Measurements from ENCODE around the gene ZNF532. TPM values are rescaled to one million over a fixed set of nuclear protein-coding genes. Genes with fewer than 3 reads are reported as not detected.

Gene ZNF532
- total RNA-seq, 2 donors from 2014 or later: 5.6 to 14.8 TPM

DNA sequence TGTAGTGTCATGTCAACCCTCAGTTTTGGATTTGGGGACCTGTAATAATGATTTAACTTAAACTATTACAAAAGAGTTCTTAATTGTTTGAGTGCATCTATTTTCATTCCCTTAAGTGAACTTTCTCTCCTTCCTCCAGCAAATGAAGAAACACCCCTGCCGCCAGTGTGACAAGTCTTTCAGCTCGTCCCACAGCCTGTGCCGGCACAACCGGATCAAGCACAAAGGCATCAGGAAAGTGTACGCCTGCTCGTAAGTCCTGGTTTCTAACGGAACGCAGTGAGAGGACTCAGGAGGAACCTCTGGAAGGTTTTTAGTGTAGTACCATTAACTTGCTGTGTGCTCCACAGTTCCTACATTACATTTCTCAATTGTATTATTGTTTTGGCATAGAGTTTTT lies 114.2 kb downstream of the ZNF532 start:
- intact Hi-C loops (cut with DNase I): no loop called here
- Histone ChIP-seq H3K27ac (no peak overlapping the region), H3K27me3 (no peaks in the 10 kb centered on the region), H3K9ac (ENCODE audit: low read depth in 2 of 2, low read length in 2 of 2) (no peak overlapping the region), H3K36me3 (no peaks in the 10 kb centered on the region), H3K9me3 (no peaks in the 10 kb centered on the region), H3K4me3 (no peak overlapping the region), H3K4me1 (no peaks in the 10 kb centered on the region)
- TF ChIP-seq, protein P1, sequence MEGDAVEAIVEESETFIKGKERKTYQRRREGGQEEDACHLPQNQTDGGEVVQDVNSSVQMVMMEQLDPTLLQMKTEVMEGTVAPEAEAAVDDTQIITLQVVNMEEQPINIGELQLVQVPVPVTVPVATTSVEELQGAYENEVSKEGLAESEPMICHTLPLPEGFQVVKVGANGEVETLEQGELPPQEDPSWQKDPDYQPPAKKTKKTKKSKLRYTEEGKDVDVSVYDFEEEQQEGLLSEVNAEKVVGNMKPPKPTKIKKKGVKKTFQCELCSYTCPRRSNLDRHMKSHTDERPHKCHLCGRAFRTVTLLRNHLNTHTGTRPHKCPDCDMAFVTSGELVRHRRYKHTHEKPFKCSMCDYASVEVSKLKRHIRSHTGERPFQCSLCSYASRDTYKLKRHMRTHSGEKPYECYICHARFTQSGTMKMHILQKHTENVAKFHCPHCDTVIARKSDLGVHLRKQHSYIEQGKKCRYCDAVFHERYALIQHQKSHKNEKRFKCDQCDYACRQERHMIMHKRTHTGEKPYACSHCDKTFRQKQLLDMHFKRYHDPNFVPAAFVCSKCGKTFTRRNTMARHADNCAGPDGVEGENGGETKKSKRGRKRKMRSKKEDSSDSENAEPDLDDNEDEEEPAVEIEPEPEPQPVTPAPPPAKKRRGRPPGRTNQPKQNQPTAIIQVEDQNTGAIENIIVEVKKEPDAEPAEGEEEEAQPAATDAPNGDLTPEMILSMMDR (IDR thresholded peaks at IDR 0.05): no peak
- DNase-seq: no peak

DNA sequence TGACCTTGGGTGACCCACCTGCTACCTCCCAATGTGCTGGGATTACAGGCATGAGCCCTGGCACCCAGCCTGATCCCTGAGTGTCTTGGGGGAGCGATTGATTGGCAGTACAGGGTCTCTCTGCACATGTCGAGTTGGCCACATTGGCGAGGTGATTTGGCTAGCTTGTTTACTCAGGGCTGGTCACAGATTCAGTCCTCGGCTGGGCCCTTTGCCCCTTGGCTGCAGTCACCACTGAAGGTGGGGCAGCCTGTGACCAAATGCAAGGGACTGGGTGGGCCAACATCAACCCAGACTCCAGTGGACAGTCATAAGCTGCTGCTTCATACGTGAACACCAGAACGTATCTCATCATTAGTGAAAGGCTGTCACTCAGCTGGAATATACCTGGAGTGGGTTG lies 114.9 kb downstream of the ZNF532 start:
- no peak for DNase-seq
- Histone ChIP-seq H3K4me3 (no peak overlapping the region), H3K27me3 (no peaks in the 10 kb centered on the region), H3K9me3 (no peaks in the 10 kb centered on the region), H3K4me1 (no peaks in the 10 kb centered on the region), H3K36me3 (no peaks in the 10 kb centered on the region), H3K9ac (ENCODE audit: low read depth in 2 of 2, low read length in 2 of 2) (no peak overlapping the region), H3K27ac (no peak overlapping the region)
- TF ChIP-seq, protein P1 (IDR thresholded peaks at IDR 0.05): no peak
- intact Hi-C loops (cut with DNase I): no loop called here

DNA sequence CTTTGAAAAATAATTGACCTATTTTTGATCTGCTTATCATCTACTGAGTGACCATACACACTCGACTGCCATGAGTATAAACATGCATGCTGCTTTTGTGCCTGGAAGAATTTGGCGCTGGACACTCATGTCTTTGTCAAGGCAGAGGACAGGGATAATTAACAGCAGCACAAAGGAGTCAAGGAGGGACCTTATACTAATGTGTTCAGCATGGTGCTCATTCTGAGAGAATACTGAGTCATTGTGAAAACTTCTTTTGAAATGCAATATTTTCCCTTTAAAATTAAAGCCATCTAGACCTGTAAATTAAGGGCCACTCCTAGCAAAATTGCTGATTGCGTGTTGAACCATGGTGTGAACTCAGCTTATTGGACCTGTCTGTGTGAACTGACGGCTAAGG lies 116.3 kb downstream of the ZNF532 start:
- intact Hi-C loops (cut with DNase I): no loop called here
- H3K4me1 ChIP-seq: no peaks in the 10 kb centered on the region
- H3K9ac ChIP-seq (ENCODE audit: low read depth in 2 of 2, low read length in 2 of 2): no peak overlapping the region
- TF ChIP-seq, protein P1 (IDR thresholded peaks at IDR 0.05): no peak
- no peaks in the 10 kb centered on the region for H3K27me3 ChIP-seq
- H3K9me3 ChIP-seq: no peaks in the 10 kb centered on the region
- H3K4me3 ChIP-seq: no peak overlapping the region
- no peak overlapping the region for H3K27ac ChIP-seq
- no peaks in the 10 kb centered on the region for H3K36me3 ChIP-seq
- no peak for DNase-seq

- intact Hi-C loops (cut with DNase I): no loop called here
- no peaks in the 10 kb centered on the region for H3K36me3 ChIP-seq
Measured at GRCh38 chr18:58983260-58984155, 118.8 kb downstream of the ZNF532 start.

GRCh38 chr18:58988600-58988999 lies 123.9 kb downstream of the ZNF532 start:
- no peaks in the 10 kb centered on the region for H3K4me1 ChIP-seq
- DNase-seq: no peak
- H3K9ac ChIP-seq (ENCODE audit: low read depth in 2 of 2, low read length in 2 of 2): no peak overlapping the region
- TF ChIP-seq, protein P1 (IDR thresholded peaks at IDR 0.05): no peak
- H3K4me3 ChIP-seq: no peak overlapping the region
- H3K36me3 ChIP-seq: no peaks in the 10 kb centered on the region
- no peaks in the 10 kb centered on the region for H3K27me3 ChIP-seq
- no peak overlapping the region for H3K27ac ChIP-seq
- intact Hi-C loops (cut with DNase I): no loop called here
- H3K9me3 ChIP-seq: no peaks in the 10 kb centered on the region

More at GRCh38 chr18:58983260-58984155, 118.8 kb downstream of the ZNF532 start:
- Histone ChIP-seq H3K27me3 (no peaks in the 10 kb centered on the region), H3K4me3 (no peak overlapping the region), H3K9me3 (no peaks in the 10 kb centered on the region), H3K27ac (no peak overlapping the region), H3K4me1 (no peaks in the 10 kb centered on the region), H3K9ac (ENCODE audit: low read depth in 2 of 2, low read length in 2 of 2) (no peak overlapping the region)
- TF ChIP-seq, protein P1 (IDR thresholded peaks at IDR 0.05): no peak
- DNase-seq: no peak
